Erythroblast (primary cell): ENCODE results near the gene WDFY1.

Source experiments
- GATA1 ChIP-seq: IDR thresholded peaks from 2 replicates; pipeline ENCODE4 v1.6.1; 2011; ENCODE audit warnings: low read depth, mild to moderate bottlenecking, control low read depth, low read length, moderate library complexity
- POLR2A ChIP-seq: IDR thresholded peaks from 2 replicates; pipeline ENCODE4 v1.6.1; 2011; ENCODE audit warnings: mild to moderate bottlenecking, low read length

DNA sequence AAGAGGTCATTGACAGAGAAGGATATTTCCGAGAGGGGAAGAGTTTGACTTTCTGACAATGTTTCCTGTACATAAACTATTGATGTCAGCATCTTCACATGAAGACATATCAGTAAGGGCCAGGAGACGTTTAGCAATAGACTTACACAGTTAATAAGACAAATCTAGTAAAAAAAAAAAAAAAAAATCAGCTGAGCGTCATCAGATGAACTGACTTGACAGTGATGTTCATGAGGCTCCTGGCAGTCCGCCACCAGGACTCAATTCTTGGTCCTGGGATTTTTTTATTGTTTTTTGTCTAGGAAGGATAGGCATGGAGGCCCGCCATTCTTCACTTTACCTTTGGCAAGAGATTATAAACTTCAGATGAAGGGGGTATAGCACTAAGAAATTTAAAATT is 26.6 kb upstream of the WDFY1 start:
- TF ChIP-seq POLR2A (no peak), GATA1 (no peak)
